ENCODE data around the gene MED25. TPM values are rescaled to one million over a fixed set of nuclear protein-coding genes. Genes with fewer than 3 reads are reported as not detected.

The MED25 gene
- polyA plus RNA-seq, 1 donor from 2014 or later = 18.9 TPM

GRCh38 chr19:49869009-49869483 lies 51.0 kb downstream of the MED25 start:
- Histone ChIP-seq H3F3A (ENCODE audit: insufficient read depth, low read length, poor library complexity, severe bottlenecking) (no peaks in the 10 kb centered on the region), H3K4me3 (ENCODE audit: low read length) (peak overlapping the region; percentile 76), H3K27me3 (ENCODE audit: insufficient read depth, low read depth, low read length) (no peaks in the 10 kb centered on the region), H2AFZ (ENCODE audit: low read depth, low read length) (peak overlapping the region; percentile 47), H3K9ac (ENCODE audit: low read length) (peak overlapping the region; percentile 61), H3K4me2 (ENCODE audit: low read length) (no peak overlapping the region), H3K9me3 (ENCODE audit: low read length) (no peaks in the 10 kb centered on the region), H3K27ac (ENCODE audit: low read length) (peak overlapping the region; percentile 91), H3K36me3 (ENCODE audit: insufficient read depth, low read length) (no peaks in the 10 kb centered on the region), H3K79me2 (replicated peaks; ENCODE audit: insufficient read depth, low read length) (peaks cover 22% of the 10 kb centered on the region), H4K20me1 (ENCODE audit: insufficient read depth) (no peaks in the 10 kb centered on the region), H3K9me2 (ENCODE audit: insufficient read depth, low read length) (no peaks in the 10 kb centered on the region)
- TF ChIP-seq EP300 (conservative IDR thresholded peaks at IDR 0.05; ENCODE audit: poor library complexity, severe bottlenecking) = no peak
- TF ChIP-seq POLR2AphosphoS5 (IDR thresholded peaks at IDR 0.05) = no peak
- no peak for TF ChIP-seq SMC3 (conservative IDR thresholded peaks at IDR 0.05; ENCODE audit: poor library complexity)
- TF ChIP-seq TAF1 (IDR thresholded peaks at IDR 0.05; ENCODE audit: low read depth) = no peak
- TF ChIP-seq RAD21 (conservative IDR thresholded peaks at IDR 0.05) = no peak
- TF ChIP-seq, protein P1, sequence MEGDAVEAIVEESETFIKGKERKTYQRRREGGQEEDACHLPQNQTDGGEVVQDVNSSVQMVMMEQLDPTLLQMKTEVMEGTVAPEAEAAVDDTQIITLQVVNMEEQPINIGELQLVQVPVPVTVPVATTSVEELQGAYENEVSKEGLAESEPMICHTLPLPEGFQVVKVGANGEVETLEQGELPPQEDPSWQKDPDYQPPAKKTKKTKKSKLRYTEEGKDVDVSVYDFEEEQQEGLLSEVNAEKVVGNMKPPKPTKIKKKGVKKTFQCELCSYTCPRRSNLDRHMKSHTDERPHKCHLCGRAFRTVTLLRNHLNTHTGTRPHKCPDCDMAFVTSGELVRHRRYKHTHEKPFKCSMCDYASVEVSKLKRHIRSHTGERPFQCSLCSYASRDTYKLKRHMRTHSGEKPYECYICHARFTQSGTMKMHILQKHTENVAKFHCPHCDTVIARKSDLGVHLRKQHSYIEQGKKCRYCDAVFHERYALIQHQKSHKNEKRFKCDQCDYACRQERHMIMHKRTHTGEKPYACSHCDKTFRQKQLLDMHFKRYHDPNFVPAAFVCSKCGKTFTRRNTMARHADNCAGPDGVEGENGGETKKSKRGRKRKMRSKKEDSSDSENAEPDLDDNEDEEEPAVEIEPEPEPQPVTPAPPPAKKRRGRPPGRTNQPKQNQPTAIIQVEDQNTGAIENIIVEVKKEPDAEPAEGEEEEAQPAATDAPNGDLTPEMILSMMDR (IDR thresholded peaks at IDR 0.05; ENCODE audit: poor library complexity, severe bottlenecking) = no peak
- no peak for TF ChIP-seq EZH2 (IDR thresholded peaks at IDR 0.05; ENCODE audit: borderline replicate concordance, insufficient read depth, low read length, poor library complexity, severe bottlenecking)
- TF ChIP-seq, protein P2, sequence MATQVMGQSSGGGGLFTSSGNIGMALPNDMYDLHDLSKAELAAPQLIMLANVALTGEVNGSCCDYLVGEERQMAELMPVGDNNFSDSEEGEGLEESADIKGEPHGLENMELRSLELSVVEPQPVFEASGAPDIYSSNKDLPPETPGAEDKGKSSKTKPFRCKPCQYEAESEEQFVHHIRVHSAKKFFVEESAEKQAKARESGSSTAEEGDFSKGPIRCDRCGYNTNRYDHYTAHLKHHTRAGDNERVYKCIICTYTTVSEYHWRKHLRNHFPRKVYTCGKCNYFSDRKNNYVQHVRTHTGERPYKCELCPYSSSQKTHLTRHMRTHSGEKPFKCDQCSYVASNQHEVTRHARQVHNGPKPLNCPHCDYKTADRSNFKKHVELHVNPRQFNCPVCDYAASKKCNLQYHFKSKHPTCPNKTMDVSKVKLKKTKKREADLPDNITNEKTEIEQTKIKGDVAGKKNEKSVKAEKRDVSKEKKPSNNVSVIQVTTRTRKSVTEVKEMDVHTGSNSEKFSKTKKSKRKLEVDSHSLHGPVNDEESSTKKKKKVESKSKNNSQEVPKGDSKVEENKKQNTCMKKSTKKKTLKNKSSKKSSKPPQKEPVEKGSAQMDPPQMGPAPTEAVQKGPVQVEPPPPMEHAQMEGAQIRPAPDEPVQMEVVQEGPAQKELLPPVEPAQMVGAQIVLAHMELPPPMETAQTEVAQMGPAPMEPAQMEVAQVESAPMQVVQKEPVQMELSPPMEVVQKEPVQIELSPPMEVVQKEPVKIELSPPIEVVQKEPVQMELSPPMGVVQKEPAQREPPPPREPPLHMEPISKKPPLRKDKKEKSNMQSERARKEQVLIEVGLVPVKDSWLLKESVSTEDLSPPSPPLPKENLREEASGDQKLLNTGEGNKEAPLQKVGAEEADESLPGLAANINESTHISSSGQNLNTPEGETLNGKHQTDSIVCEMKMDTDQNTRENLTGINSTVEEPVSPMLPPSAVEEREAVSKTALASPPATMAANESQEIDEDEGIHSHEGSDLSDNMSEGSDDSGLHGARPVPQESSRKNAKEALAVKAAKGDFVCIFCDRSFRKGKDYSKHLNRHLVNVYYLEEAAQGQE (IDR thresholded peaks at IDR 0.05; ENCODE audit: borderline replicate concordance) = no peak
- no peak for TF ChIP-seq MXI1 (conservative IDR thresholded peaks at IDR 0.05; ENCODE audit: poor library complexity, severe bottlenecking)

- no peaks in the 10 kb centered on the region for H3K27me3 ChIP-seq (ENCODE audit: insufficient read depth, low read depth, low read length)
- peak overlapping the region; percentile 74 for H3K4me2 ChIP-seq (ENCODE audit: low read length)
- H3K79me2 ChIP-seq (replicated peaks; ENCODE audit: insufficient read depth, low read length) = peaks cover 17% of the 10 kb centered on the region
- peak overlapping the region; percentile 58 for H2AFZ ChIP-seq (ENCODE audit: low read depth, low read length)
- peak overlapping the region; percentile 73 for H3K9ac ChIP-seq (ENCODE audit: low read length)
- H3K27ac ChIP-seq (ENCODE audit: low read length) = peak overlapping the region; percentile 91
- H3F3A ChIP-seq (ENCODE audit: insufficient read depth, low read length, poor library complexity, severe bottlenecking) = no peaks in the 10 kb centered on the region
- no peaks in the 10 kb centered on the region for H3K9me2 ChIP-seq (ENCODE audit: insufficient read depth, low read length)
- H4K20me1 ChIP-seq (ENCODE audit: insufficient read depth) = no peaks in the 10 kb centered on the region
- H3K9me3 ChIP-seq (ENCODE audit: low read length) = no peaks in the 10 kb centered on the region
- peak overlapping the region; percentile 76 for H3K4me3 ChIP-seq (ENCODE audit: low read length)
- no peaks in the 10 kb centered on the region for H3K36me3 ChIP-seq (ENCODE audit: insufficient read depth, low read length)
- TF ChIP-seq TAF1 (IDR thresholded peaks at IDR 0.05; ENCODE audit: low read depth) = peak; percentile 90
- TF ChIP-seq EZH2 (IDR thresholded peaks at IDR 0.05; ENCODE audit: borderline replicate concordance, insufficient read depth, low read length, poor library complexity, severe bottlenecking) = no peak
- no peak for TF ChIP-seq RAD21 (conservative IDR thresholded peaks at IDR 0.05)
- TF ChIP-seq POLR2AphosphoS5 (IDR thresholded peaks at IDR 0.05) = peak; percentile 85
- TF ChIP-seq, protein P1 (IDR thresholded peaks at IDR 0.05; ENCODE audit: poor library complexity, severe bottlenecking) = peak; percentile 36
- TF ChIP-seq SMC3 (conservative IDR thresholded peaks at IDR 0.05; ENCODE audit: poor library complexity) = no peak
- TF ChIP-seq, protein P2 (IDR thresholded peaks at IDR 0.05; ENCODE audit: borderline replicate concordance) = peak; percentile 62
- TF ChIP-seq EP300 (conservative IDR thresholded peaks at IDR 0.05; ENCODE audit: poor library complexity, severe bottlenecking) = peak; percentile 92
- TF ChIP-seq MXI1 (conservative IDR thresholded peaks at IDR 0.05; ENCODE audit: poor library complexity, severe bottlenecking) = peak; percentile 62
These were observed 51.6 kb downstream of the MED25 start for GRCh38 chr19:49869484-49870308.
